Measurements from ENCODE around the gene CHRNB2. TPM values are rescaled to one million over a fixed set of nuclear protein-coding genes. Genes with fewer than 3 reads are reported as not detected.

The CHRNB2 gene
- total RNA-seq, 4 donors from 2014 or later = under 0.01 to 0.65 (median 0.19) TPM

DNA sequence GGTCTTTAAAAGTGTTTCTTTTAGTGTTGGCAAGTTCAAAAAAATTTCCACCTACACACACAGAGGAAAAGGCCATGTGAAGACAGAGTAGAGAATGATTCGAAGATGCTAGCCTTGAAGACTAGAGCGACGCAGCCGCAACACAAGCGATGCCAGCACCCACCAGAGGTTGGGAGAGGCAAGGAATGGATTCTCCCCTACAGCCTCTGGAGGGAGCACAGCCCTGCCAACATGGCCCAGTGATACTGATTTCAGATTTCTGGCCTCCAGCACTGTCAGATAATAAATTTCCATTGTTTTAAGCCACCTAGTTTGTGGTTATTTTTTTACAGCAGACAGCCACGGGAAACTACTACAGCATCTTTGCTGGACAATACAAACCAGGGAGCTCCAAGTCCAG is 47.3 kb downstream of the CHRNB2 start:
- intact Hi-C loops (cut with DNase I) = loop anchor here (5.0 kb wide), 1 partner anchor 58 kb away; the partner anchor contains the start of gene UBE2Q1
- no peak for TF ChIP-seq EP300 (IDR thresholded peaks at IDR 0.05)
- no peak for TF ChIP-seq POLR2A (IDR thresholded peaks at IDR 0.05; ENCODE audit: low read depth)
- no peak for TF ChIP-seq POLR2AphosphoS5 (IDR thresholded peaks at IDR 0.05)
- no peak for TF ChIP-seq CTCF (IDR thresholded peaks at IDR 0.05)
- H3K36me3 ChIP-seq = peaks cover 0 to 7% (median 0%) of the 10 kb centered on the region in 4 donors
- no peak overlapping the region for H3K4me3 ChIP-seq
- H3K27ac ChIP-seq (replicated peaks in 1 of 4) = no peak overlapping the region
- H3K9me3 ChIP-seq = no peaks in the 10 kb centered on the region
- no peaks in the 10 kb centered on the region for H3K27me3 ChIP-seq
- WGBS = 66% methylated on average over 6 of the region's 6 CpGs
- H3K4me1 ChIP-seq = peaks cover 0 to 24% (median 12%) of the 10 kb centered on the region in 4 donors
- DNase-seq (ENCODE audit: extremely low spot score) = no peak

GRCh38 chr1:154615411-154615810 is 47.8 kb downstream of the CHRNB2 start:
- intact Hi-C loops (cut with DNase I) = no loop called here
- Histone ChIP-seq H3K9me3 (no peaks in the 10 kb centered on the region), H3K27me3 (no peaks in the 10 kb centered on the region), H3K4me3 (no peak overlapping the region), H3K36me3 (peaks cover 0 to 7% (median 0%) of the 10 kb centered on the region in 4 donors), H3K4me1 (peaks cover 0 to 23% (median 12%) of the 10 kb centered on the region in 4 donors), H3K27ac (replicated peaks in 1 of 4) (no peak overlapping the region)
- 90% methylated on average over 4 of the region's 4 CpGs for WGBS
- DNase-seq (ENCODE audit: extremely low spot score) = no peak
- TF ChIP-seq EP300 (IDR thresholded peaks at IDR 0.05) = no peak
- TF ChIP-seq CTCF (IDR thresholded peaks at IDR 0.05) = no peak
- no peak for TF ChIP-seq POLR2AphosphoS5 (IDR thresholded peaks at IDR 0.05)
- no peak for TF ChIP-seq POLR2A (IDR thresholded peaks at IDR 0.05; ENCODE audit: low read depth)

DNA sequence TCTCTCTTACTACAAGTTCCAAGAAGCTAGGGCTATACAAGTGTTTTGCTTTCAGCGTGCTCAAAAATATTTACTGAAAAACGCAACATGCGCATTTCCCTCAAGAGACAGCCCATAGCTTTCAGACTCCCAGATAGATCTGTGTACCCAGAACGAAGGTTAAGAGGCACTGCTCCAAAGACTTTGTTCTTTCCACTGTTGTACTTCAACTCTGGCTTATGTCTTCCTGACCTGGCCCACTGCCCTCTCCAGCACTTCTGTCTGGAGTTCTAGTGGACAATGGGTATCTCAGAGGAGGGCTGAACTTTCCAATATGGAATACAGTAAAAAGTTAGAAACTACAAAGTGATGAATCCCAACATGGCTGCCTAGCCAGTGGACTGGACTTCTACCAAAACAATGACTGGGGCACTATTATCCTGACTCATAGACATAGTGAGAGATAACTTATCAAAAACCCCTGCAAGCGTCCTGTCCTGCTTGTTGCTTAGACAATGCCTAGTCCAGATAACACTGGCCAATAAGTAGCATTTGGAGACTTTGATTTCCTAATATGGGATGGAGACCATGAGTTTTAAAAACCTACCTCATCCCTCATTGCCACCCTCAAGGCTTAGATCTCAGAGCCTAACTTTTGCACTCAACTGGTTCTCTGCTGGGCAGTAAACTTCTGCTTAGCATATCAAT is 49.2 kb downstream of the CHRNB2 start:
- no peak for DNase-seq (ENCODE audit: extremely low spot score)
- H3K4me3 ChIP-seq = no peak overlapping the region
- peaks cover 0 to 17% (median 9%) of the 10 kb centered on the region in 4 donors for H3K4me1 ChIP-seq
- H3K27me3 ChIP-seq = no peaks in the 10 kb centered on the region
- H3K36me3 ChIP-seq = peaks cover 0 to 7% (median 0%) of the 10 kb centered on the region in 4 donors
- no peak overlapping the region for H3K27ac ChIP-seq (replicated peaks in 1 of 4)
- 85% methylated on average over 5 of the region's 5 CpGs for WGBS
- intact Hi-C loops (cut with DNase I) = no loop called here
- TF ChIP-seq EP300 (IDR thresholded peaks at IDR 0.05) (no peak), POLR2A (IDR thresholded peaks at IDR 0.05; ENCODE audit: low read depth) (no peak), POLR2AphosphoS5 (IDR thresholded peaks at IDR 0.05) (no peak), CTCF (IDR thresholded peaks at IDR 0.05) (no peak)
- no peaks in the 10 kb centered on the region for H3K9me3 ChIP-seq

GRCh38 chr1:154619181-154619948 is 51.8 kb downstream of the CHRNB2 start:
- no peak for DNase-seq (ENCODE audit: extremely low spot score)
- Histone ChIP-seq H3K27me3 (no peaks in the 10 kb centered on the region), H3K4me1 (peaks cover 0 to 37% (median 11%) of the 10 kb centered on the region in 4 donors), H3K4me3 (no peak overlapping the region), H3K27ac (replicated peaks in 1 of 4) (no peak overlapping the region), H3K9me3 (no peaks in the 10 kb centered on the region), H3K36me3 (peaks cover 0 to 13% (median 0%) of the 10 kb centered on the region in 4 donors)
- 82% methylated on average over 5 of the region's 5 CpGs for WGBS
- intact Hi-C loops (cut with DNase I) = no loop called here
- no peak for TF ChIP-seq POLR2A (IDR thresholded peaks at IDR 0.05; ENCODE audit: low read depth)
- TF ChIP-seq CTCF (IDR thresholded peaks at IDR 0.05) = no peak
- no peak for TF ChIP-seq EP300 (IDR thresholded peaks at IDR 0.05)
- TF ChIP-seq POLR2AphosphoS5 (IDR thresholded peaks at IDR 0.05) = no peak

All from esophagus muscularis mucosa (tissue), 4 donors.